ENCODE data around the gene TSHZ1. TPM values are rescaled to one million over a fixed set of nuclear protein-coding genes. Genes with fewer than 3 reads are reported as not detected.

TSHZ1 gene
- total and polyA plus RNA-seq, 2 experiments from 2014 or later = 0.23 to 0.38 TPM

DNA sequence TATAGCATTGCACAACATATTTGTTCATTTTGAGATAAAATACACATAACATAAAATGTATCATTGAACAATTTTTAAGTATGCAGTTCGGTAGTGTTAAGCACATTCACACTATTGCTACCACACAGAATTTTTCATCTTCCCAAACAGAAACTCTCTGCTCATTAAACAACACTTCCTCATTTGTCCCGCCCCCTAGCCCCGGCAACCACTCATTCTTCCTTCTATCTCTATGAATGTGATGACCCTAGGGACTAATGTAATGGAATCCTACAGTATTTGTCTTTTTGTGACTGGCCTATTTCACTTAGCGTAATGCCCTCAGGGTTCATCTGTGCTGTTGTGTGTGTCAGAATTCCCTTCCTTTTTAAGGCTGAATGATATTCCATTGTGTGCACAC is 95.4 kb downstream of the TSHZ1 start (continued):
- no peak for TF ChIP-seq EZH2 (IDR thresholded peaks at IDR 0.05; ENCODE audit: low read depth, unreplicated experiment)
- TF ChIP-seq CREB1 (CRISPR knock-in tag; IDR thresholded peaks at IDR 0.05; ENCODE audit: low read depth) = no peak

- Histone ChIP-seq H2AFZ (no peak overlapping the region), H3K9me2 (ENCODE audit: insufficient read depth) (no peaks in the 10 kb centered on the region; the same call in 1 of the 2 replicates), H3K79me2 (replicated peaks; ENCODE audit: insufficient read depth) (no peaks in the 10 kb centered on the region), H3K27ac (ENCODE audit: low read depth) (no peak overlapping the region), H3K4me3 (no peak overlapping the region), H3K36me3 (ENCODE audit: insufficient read depth) (no peaks in the 10 kb centered on the region), H3K4me2 (no peak overlapping the region), H3K27me3 (ENCODE audit: insufficient read depth) (no peaks in the 10 kb centered on the region), H3F3A (replicated peaks; ENCODE audit: low read depth) (no peaks in the 10 kb centered on the region), H3K4me1 (ENCODE audit: insufficient read depth) (no peaks in the 10 kb centered on the region), H4K20me1 (replicated peaks; ENCODE audit: insufficient read depth) (no peaks in the 10 kb centered on the region)
- Mint-ChIP-seq H3K27ac (no peak overlapping the region), H3K4me3 (no peak overlapping the region), H3K27me3 (ENCODE audit: insufficient read depth, low read depth, poor library complexity) (peaks cover 5% of the 10 kb centered on the region), H3K36me3 (ENCODE audit: low read depth) (no peaks in the 10 kb centered on the region; the same call in 2 of the 3 replicates), H3K4me1 (no peaks in the 10 kb centered on the region), H3K9me3 (peaks cover 11% of the 10 kb centered on the region)
- ATAC-seq = no peak
- no peak for TF ChIP-seq STAT1 (IDR thresholded peaks at IDR 0.05; ENCODE audit: unreplicated experiment)
- TF ChIP-seq CREB1 (CRISPR knock-in tag; IDR thresholded peaks at IDR 0.05; ENCODE audit: low read depth) = no peak
- no peak for TF ChIP-seq EZH2phosphoT487 (IDR thresholded peaks at IDR 0.05; ENCODE audit: unreplicated experiment)
- TF ChIP-seq EZH2 (IDR thresholded peaks at IDR 0.05; ENCODE audit: low read depth, unreplicated experiment) = no peak
- no peak for TF ChIP-seq ZNF331 (CRISPR knock-in tag; IDR thresholded peaks at IDR 0.05; ENCODE audit: low read depth)
- no peak for TF ChIP-seq ZNF114 (CRISPR knock-in tag; IDR thresholded peaks at IDR 0.05)
- TF ChIP-seq NANOG (IDR thresholded peaks at IDR 0.05; ENCODE audit: borderline replicate concordance) = no peak
- TF ChIP-seq, protein P1, sequence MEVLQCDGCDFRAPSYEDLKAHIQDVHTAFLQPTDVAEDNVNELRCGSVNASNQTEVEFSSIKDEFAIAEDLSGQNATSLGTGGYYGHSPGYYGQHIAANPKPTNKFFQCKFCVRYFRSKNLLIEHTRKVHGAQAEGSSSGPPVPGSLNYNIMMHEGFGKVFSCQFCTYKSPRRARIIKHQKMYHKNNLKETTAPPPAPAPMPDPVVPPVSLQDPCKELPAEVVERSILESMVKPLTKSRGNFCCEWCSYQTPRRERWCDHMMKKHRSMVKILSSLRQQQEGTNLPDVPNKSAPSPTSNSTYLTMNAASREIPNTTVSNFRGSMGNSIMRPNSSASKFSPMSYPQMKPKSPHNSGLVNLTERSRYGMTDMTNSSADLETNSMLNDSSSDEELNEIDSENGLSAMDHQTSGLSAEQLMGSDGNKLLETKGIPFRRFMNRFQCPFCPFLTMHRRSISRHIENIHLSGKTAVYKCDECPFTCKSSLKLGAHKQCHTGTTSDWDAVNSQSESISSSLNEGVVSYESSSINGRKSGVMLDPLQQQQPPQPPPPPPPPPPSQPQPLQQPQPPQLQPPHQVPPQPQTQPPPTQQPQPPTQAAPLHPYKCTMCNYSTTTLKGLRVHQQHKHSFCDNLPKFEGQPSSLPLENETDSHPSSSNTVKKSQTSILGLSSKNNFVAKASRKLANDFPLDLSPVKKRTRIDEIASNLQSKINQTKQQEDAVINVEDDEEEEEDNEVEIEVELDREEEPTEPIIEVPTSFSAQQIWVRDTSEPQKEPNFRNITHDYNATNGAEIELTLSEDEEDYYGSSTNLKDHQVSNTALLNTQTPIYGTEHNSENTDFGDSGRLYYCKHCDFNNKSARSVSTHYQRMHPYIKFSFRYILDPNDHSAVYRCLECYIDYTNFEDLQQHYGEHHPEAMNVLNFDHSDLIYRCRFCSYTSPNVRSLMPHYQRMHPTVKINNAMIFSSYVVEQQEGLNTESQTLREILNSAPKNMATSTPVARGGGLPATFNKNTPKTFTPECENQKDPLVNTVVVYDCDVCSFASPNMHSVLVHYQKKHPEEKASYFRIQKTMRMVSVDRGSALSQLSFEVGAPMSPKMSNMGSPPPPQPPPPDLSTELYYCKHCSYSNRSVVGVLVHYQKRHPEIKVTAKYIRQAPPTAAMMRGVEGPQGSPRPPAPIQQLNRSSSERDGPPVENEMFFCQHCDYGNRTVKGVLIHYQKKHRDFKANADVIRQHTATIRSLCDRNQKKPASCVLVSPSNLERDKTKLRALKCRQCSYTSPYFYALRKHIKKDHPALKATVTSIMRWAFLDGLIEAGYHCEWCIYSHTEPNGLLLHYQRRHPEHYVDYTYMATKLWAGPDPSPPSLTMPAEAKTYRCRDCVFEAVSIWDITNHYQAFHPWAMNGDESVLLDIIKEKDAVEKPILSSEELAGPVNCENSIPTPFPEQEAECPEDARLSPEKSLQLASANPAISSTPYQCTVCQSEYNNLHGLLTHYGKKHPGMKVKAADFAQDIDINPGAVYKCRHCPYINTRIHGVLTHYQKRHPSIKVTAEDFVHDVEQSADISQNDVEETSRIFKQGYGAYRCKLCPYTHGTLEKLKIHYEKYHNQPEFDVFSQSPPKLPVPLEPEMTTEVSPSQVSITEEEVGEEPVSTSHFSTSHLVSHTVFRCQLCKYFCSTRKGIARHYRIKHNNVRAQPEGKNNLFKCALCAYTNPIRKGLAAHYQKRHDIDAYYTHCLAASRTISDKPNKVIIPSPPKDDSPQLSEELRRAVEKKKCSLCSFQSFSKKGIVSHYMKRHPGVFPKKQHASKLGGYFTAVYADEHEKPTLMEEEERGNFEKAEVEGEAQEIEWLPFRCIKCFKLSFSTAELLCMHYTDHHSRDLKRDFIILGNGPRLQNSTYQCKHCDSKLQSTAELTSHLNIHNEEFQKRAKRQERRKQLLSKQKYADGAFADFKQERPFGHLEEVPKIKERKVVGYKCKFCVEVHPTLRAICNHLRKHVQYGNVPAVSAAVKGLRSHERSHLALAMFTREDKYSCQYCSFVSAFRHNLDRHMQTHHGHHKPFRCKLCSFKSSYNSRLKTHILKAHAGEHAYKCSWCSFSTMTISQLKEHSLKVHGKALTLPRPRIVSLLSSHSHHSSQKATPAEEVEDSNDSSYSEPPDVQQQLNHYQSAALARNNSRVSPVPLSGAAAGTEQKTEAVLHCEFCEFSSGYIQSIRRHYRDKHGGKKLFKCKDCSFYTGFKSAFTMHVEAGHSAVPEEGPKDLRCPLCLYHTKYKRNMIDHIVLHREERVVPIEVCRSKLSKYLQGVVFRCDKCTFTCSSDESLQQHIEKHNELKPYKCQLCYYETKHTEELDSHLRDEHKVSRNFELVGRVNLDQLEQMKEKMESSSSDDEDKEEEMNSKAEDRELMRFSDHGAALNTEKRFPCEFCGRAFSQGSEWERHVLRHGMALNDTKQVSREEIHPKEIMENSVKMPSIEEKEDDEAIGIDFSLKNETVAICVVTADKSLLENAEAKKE (CRISPR knock-in tag; IDR thresholded peaks at IDR 0.05) = no peak
- TF ChIP-seq, protein P2, sequence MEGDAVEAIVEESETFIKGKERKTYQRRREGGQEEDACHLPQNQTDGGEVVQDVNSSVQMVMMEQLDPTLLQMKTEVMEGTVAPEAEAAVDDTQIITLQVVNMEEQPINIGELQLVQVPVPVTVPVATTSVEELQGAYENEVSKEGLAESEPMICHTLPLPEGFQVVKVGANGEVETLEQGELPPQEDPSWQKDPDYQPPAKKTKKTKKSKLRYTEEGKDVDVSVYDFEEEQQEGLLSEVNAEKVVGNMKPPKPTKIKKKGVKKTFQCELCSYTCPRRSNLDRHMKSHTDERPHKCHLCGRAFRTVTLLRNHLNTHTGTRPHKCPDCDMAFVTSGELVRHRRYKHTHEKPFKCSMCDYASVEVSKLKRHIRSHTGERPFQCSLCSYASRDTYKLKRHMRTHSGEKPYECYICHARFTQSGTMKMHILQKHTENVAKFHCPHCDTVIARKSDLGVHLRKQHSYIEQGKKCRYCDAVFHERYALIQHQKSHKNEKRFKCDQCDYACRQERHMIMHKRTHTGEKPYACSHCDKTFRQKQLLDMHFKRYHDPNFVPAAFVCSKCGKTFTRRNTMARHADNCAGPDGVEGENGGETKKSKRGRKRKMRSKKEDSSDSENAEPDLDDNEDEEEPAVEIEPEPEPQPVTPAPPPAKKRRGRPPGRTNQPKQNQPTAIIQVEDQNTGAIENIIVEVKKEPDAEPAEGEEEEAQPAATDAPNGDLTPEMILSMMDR (conservative IDR thresholded peaks at IDR 0.05; ENCODE audit: low read depth in 2 of 2) = no peak
- TF ChIP-seq POLR2AphosphoS5 (IDR thresholded peaks at IDR 0.05; ENCODE audit: low read depth) = no peak
- TF ChIP-seq REST (IDR thresholded peaks at IDR 0.05; ENCODE audit: unreplicated experiment) = no peak
- no peak for TF ChIP-seq JUNB (IDR thresholded peaks at IDR 0.05; ENCODE audit: unreplicated experiment)
- TF ChIP-seq, protein P3, sequence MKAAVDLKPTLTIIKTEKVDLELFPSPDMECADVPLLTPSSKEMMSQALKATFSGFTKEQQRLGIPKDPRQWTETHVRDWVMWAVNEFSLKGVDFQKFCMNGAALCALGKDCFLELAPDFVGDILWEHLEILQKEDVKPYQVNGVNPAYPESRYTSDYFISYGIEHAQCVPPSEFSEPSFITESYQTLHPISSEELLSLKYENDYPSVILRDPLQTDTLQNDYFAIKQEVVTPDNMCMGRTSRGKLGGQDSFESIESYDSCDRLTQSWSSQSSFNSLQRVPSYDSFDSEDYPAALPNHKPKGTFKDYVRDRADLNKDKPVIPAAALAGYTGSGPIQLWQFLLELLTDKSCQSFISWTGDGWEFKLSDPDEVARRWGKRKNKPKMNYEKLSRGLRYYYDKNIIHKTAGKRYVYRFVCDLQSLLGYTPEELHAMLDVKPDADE (IDR thresholded peaks at IDR 0.05) = no peak
- no peak for DNase-seq (ENCODE audit: low spot score)
Observed at GRCh38 chr18:75307530-75307929, 96.9 kb downstream of the TSHZ1 start.

Data from GM23338 (cell line).